22Rv1 (cell line): ENCODE data around the gene NUB1.

Experiments
- CTCF ChIP-seq: fragments of 450-650 bp; IDR thresholded peaks from 2 replicates; pipeline ENCODE4 v1.5.1; 2017; ENCODE audit warnings: mild to moderate bottlenecking
- ZFX ChIP-seq: fragments of 450-650 bp; IDR thresholded peaks from 2 replicates; pipeline ENCODE4 v1.6.1; 2017; ENCODE audit warnings: antibody characterized with exemption, borderline replicate concordance

- TF ChIP-seq CTCF (no peak), ZFX (no peak)
These were observed 78.5 kb downstream of the NUB1 start for GRCh38 chr7:151420144-151420543.
